Suppressor macrophage treated with lipopolysaccharide for 4 hours (primary cell): ENCODE results near the gene NFRKB.
A peak's percentile ranks its signal among the peaks of the same experiment; 100 is the strongest.

ENCODE experiments used
- DNase-seq: peaks from one replicate; pipeline ENCODE4 v3.0.0-alpha.2; 2020

NFRKB gene

GRCh38 chr11:129895126-129896041 lies at the start of gene NFRKB:
TSS of gene NFRKB (minus strand) at chr11:129895578. CDS start at chr11:129892849, 2,729 bp downstream.
- DNase-seq, result peak; percentile 89

- DNase-seq, result no peak
Observed at GRCh38 chr11:129944696-129945095, 49.3 kb upstream of the NFRKB start.

- DNase-seq, result no peak
Observed at GRCh38 chr11:129943036-129943435, 47.7 kb upstream of the NFRKB start.

GRCh38 chr11:129939510-129939909 lies 44.1 kb upstream of the NFRKB start:
- DNase-seq, result no peak

GRCh38 chr11:129938764-129939163 lies 43.4 kb upstream of the NFRKB start:
- DNase-seq, result no peak

GRCh38 chr11:129937592-129938238 lies 42.3 kb upstream of the NFRKB start:
- DNase-seq, result no peak

- DNase-seq, result no peak
Observed at GRCh38 chr11:129935723-129936122, 40.3 kb upstream of the NFRKB start.

- no peak for DNase-seq
Observed at GRCh38 chr11:129933891-129934290, 38.5 kb upstream of the NFRKB start.

GRCh38 chr11:129933262-129933661 lies 37.9 kb upstream of the NFRKB start:
- DNase-seq, result no peak

- no peak for DNase-seq
Observed at GRCh38 chr11:129932381-129933067, 37.1 kb upstream of the NFRKB start.

- DNase-seq, result peak; percentile 36
Observed at GRCh38 chr11:129930743-129931142, 35.4 kb upstream of the NFRKB start.

GRCh38 chr11:129930296-129930695 lies 34.9 kb upstream of the NFRKB start:
- DNase-seq, result peak; percentile 30

- peak; percentile 24 for DNase-seq
Observed at GRCh38 chr11:129929721-129930120, 34.3 kb upstream of the NFRKB start.

GRCh38 chr11:129928923-129929692 lies 33.7 kb upstream of the NFRKB start:
- no peak for DNase-seq

- no peak for DNase-seq
Observed at GRCh38 chr11:129922674-129923073, 27.3 kb upstream of the NFRKB start.

- no peak for DNase-seq
Observed at GRCh38 chr11:129918361-129918760, 23.0 kb upstream of the NFRKB start.

GRCh38 chr11:129917231-129917630 lies 21.9 kb upstream of the NFRKB start:
- DNase-seq, result no peak

- DNase-seq, result peak; percentile 14
Observed at GRCh38 chr11:129911298-129911697, 15.9 kb upstream of the NFRKB start.

- no peak for DNase-seq
Observed at GRCh38 chr11:129910360-129910759, 15.0 kb upstream of the NFRKB start.

- no peak for DNase-seq
Observed at GRCh38 chr11:129905402-129905801, 10.0 kb upstream of the NFRKB start.

GRCh38 chr11:129896062-129896461 lies 684 bp upstream of the NFRKB start:
- DNase-seq, result peak; percentile 42

- peak; percentile 31 for DNase-seq
Observed at GRCh38 chr11:129894278-129895125, 876 bp downstream of the NFRKB start.
